HCT116 (cell line): ENCODE results near the gene POLK. TPM values are rescaled to one million over a fixed set of nuclear protein-coding genes. Genes with fewer than 3 reads are reported as not detected.

Experiments
- ATAC-seq: fragments of 200-7000 bp; cut with Tn5 transposase; 2 replicates; pipeline ENCODE4 v1.9.1; 2020; ENCODE audit warnings: mild to moderate bottlenecking, moderate library complexity
- BruUV-seq: library from RNA; stranded (reverse); fragments of 400-500 nt; replicated peaks from 2 replicates; lab custom pipeline; 2021; lab: Mats Ljungman, UMichigan
- CTCF ChIA-PET: fragments of 300-600 bp; sonication (Branson Sonifier 250); formaldehyde crosslinking; loops from one replicate; lab custom pipeline; 2021; ENCODE audit warnings: antibody characterized with exemption; lab: Charles Lee
- POLR2A ChIA-PET: fragments of 300-600, 350-600 bp; sonication (Branson Sonifier 250); formaldehyde crosslinking; loops from one replicate; lab custom pipeline; 2021; ENCODE audit warnings: antibody characterized with exemption; lab: Charles Lee
- RAD21 ChIA-PET, 2 experiments: fragments of 300-600 bp; sonication (Branson Sonifier 250); formaldehyde crosslinking; loops; one replicate each; lab custom pipeline; 2023; ENCODE audit warnings: low total read pairs in 2 of 2; ENCODE audit not compliant: uncharacterized antibody in 2 of 2, unreplicated experiment in 2 of 2, low non-redundant PET in 1 of 2; lab: Charles Lee
- DNase-seq: peaks from one replicate; pipeline ENCODE4 v3.0.0-alpha.2; 2010; ENCODE audit warnings: low read depth, low spot score
- H2AFZ ChIP-seq: fragments of 200-600 bp; shearing (Covaris generic), sonication (generic); 2 replicates; pipeline ENCODE4 v1.6.1; 2017; ENCODE audit warnings: low read depth, mixed run types, mixed read lengths, antibody characterized with exemption, low read length; ENCODE audit not compliant: poor library complexity, severe bottlenecking
- H3K27ac ChIP-seq: 2 replicates; pipeline ENCODE4 v1.5.1; 2012; ENCODE audit warnings: low read depth, low read length
- H3K27me3 ChIP-seq: fragments of 200-600 bp; sonication (generic); 2 replicates; pipeline ENCODE4 v1.6.1; 2016; ENCODE audit warnings: mixed run types, low read length, mixed read lengths; ENCODE audit not compliant: insufficient read depth
- H3K36me3 ChIP-seq, 2 experiments: fragments of 200-500 bp in 1 of 2; fragments of 200-600 bp in 1 of 2; sonication (Bioruptor generic) in 1 of 2; sonication (generic) in 1 of 2; 2 replicates each; pipeline versions ENCODE4 v1.5.1 to v1.6.1; 2014 to 2016; ENCODE audit warnings: low read length in 2 of 2, inconsistent platforms in 1 of 2, mixed read lengths in 1 of 2, mixed run types in 1 of 2; ENCODE audit not compliant: insufficient read depth in 2 of 2, control insufficient read depth in 1 of 2
- H3K4me1 ChIP-seq, 2 experiments: fragments of 200-600 bp in 1 of 2; sonication (generic) in 1 of 2; 2 replicates each; pipeline versions ENCODE4 v1.5.1 to v1.6.1; 2012 to 2017; ENCODE audit warnings: low read length in 2 of 2, inconsistent platforms in 1 of 2, mild to moderate bottlenecking in 1 of 2, mixed read lengths in 1 of 2, mixed run types in 1 of 2, moderate library complexity in 1 of 2; ENCODE audit not compliant: insufficient read depth in 2 of 2, control insufficient read depth in 1 of 2
- H3K4me2 ChIP-seq: fragments of 200-600 bp; sonication (generic); 2 replicates; pipeline ENCODE4 v1.6.1; 2017; ENCODE audit warnings: mixed run types, low read length, mixed read lengths
- H3K4me3 ChIP-seq, 2 experiments: fragments of 200-600 bp in 1 of 2; sonication (generic) in 1 of 2; replicated peaks in 1 of 2; 2 replicates each; pipeline ENCODE4 v1.5.1; 2011 to 2016; ENCODE audit warnings: low read length in 2 of 2, control low read depth in 1 of 2, low read depth in 1 of 2, mild to moderate bottlenecking in 1 of 2, mixed read lengths in 1 of 2, mixed run types in 1 of 2
- H3K79me2 ChIP-seq: fragments of 200-600 bp; sonication (generic); 2 replicates; pipeline ENCODE4 v1.6.1; 2017; ENCODE audit warnings: mild to moderate bottlenecking, mixed run types, low read length, moderate library complexity, mixed read lengths; ENCODE audit not compliant: insufficient read depth
- H3K9ac ChIP-seq: fragments of 200-600 bp; sonication (generic); 2 replicates; pipeline ENCODE4 v1.6.1; 2016; ENCODE audit warnings: low read length, mixed read lengths
- H3K9me2 ChIP-seq: fragments of 200-600 bp; sonication (generic), shearing (Covaris generic); 2 replicates; pipeline ENCODE4 v1.6.1; 2017; ENCODE audit warnings: mixed run types, mild to moderate bottlenecking, moderate library complexity; ENCODE audit not compliant: insufficient read depth
- H3K9me3 ChIP-seq, 2 experiments: fragments of 200-500 bp in 1 of 2; fragments of 200-600 bp in 1 of 2; sonication (Bioruptor generic) in 1 of 2; sonication (generic) in 1 of 2; 2 replicates each; pipeline ENCODE4 v1.6.1; 2014 to 2017; ENCODE audit warnings: low read length in 2 of 2, mixed read lengths in 2 of 2, inconsistent platforms in 1 of 2, low read depth in 1 of 2, mild to moderate bottlenecking in 1 of 2, mixed run types in 1 of 2, moderate library complexity in 1 of 2; ENCODE audit not compliant: control insufficient read depth in 1 of 2, insufficient read depth in 1 of 2
- H4K20me1 ChIP-seq: fragments of 200-600 bp; sonication (generic), shearing (Covaris generic); 2 replicates; pipeline ENCODE4 v1.6.1; 2017; ENCODE audit warnings: mixed run types, mild to moderate bottlenecking, moderate library complexity; ENCODE audit not compliant: insufficient read depth
- CBX3 ChIP-seq: IDR thresholded peaks from 2 replicates; pipeline ENCODE4 v1.6.1; 2012; ENCODE audit warnings: low read depth
- EGR1 ChIP-seq: IDR thresholded peaks from 2 replicates; pipeline ENCODE4 v1.6.1; 2012; ENCODE audit warnings: low read depth
- ELF1 ChIP-seq: IDR thresholded peaks from 2 replicates; pipeline ENCODE4 v1.6.1; 2012; ENCODE audit warnings: low read depth, borderline replicate concordance
- EZH2 ChIP-seq: fragments of 200-600 bp; sonication (generic); IDR thresholded peaks from 2 replicates; pipeline ENCODE4 v1.6.1; 2017; ENCODE audit warnings: antibody characterized with exemption, mixed run types
- EZH2phosphoT487 ChIP-seq: fragments of 200-600 bp; IDR thresholded peaks from 2 replicates; pipeline ENCODE4 v1.6.1; 2018; ENCODE audit warnings: antibody characterized with exemption, borderline replicate concordance
- FOSL1 ChIP-seq: IDR thresholded peaks from 2 replicates; pipeline ENCODE4 v1.6.1; 2012; ENCODE audit warnings: low read depth
- JUND ChIP-seq: IDR thresholded peaks from 2 replicates; pipeline ENCODE4 v1.6.1; 2012
- POLR2A ChIP-seq: IDR thresholded peaks from 2 replicates; pipeline ENCODE4 v1.7.0; 2011; ENCODE audit warnings: borderline replicate concordance; ENCODE audit not compliant: insufficient read depth, insufficient read length; ENCODE audit errors: extremely low read depth
- RAD21 ChIP-seq: IDR thresholded peaks from 2 replicates; pipeline ENCODE4 v1.6.1; 2012; ENCODE audit warnings: low read depth, mild to moderate bottlenecking
- SIN3A ChIP-seq: IDR thresholded peaks from 2 replicates; pipeline ENCODE4 v1.6.1; 2012; ENCODE audit warnings: low read depth
- SRF ChIP-seq: IDR thresholded peaks from 2 replicates; pipeline ENCODE4 v1.6.1; 2012; ENCODE audit warnings: low read depth
- TCF7L2 ChIP-seq: IDR thresholded peaks from 2 replicates; pipeline ENCODE4 v1.7.0; 2011; ENCODE audit warnings: borderline replicate concordance, inconsistent platforms; ENCODE audit not compliant: insufficient read depth, insufficient read length; ENCODE audit errors: extremely low read depth
- YY1 ChIP-seq: IDR thresholded peaks from 2 replicates; pipeline ENCODE4 v1.6.1; 2011; ENCODE audit warnings: low read length, low read depth, moderate library complexity, mild to moderate bottlenecking; ENCODE audit not compliant: insufficient replicate concordance; ENCODE audit errors: extremely low read depth
- ZFX ChIP-seq: fragments of 450-650 bp; IDR thresholded peaks from 2 replicates; pipeline ENCODE4 v1.6.1; 2017
- ZNF274 ChIP-seq: fragments of 200-500 bp; sonication (Bioruptor generic); IDR thresholded peaks from 2 replicates; pipeline ENCODE4 v1.6.1; 2014; ENCODE audit warnings: mild to moderate bottlenecking, low read depth, low read length, inconsistent platforms
- intact Hi-C: fragments of 100-400 bp; cut with micrococcal nuclease; formaldehyde crosslinking; loops from 2 replicates; pipeline ENCODE4 v1.10.0; 2022
- total RNA-seq: library from RNA; stranded (reverse); gene quantifications from one replicate; pipeline ENCODE4 v1.2.1, GENCODE V29; 2021; ENCODE audit not compliant: unreplicated experiment
- TF ChIP-seq, protein P1 (sequence below): IDR thresholded peaks from 2 replicates; pipeline ENCODE4 v1.6.1; 2012
- TF ChIP-seq, protein P2 (sequence below): IDR thresholded peaks from 2 replicates; pipeline ENCODE4 v1.6.1; 2011; ENCODE audit warnings: mild to moderate bottlenecking, low read length, moderate library complexity; ENCODE audit not compliant: insufficient replicate concordance; ENCODE audit errors: extremely low read depth
- TF ChIP-seq, protein P3 (sequence below): IDR thresholded peaks from 2 replicates; pipeline ENCODE4 v1.6.1; 2012; ENCODE audit warnings: low read depth
- TF ChIP-seq, protein P4 (sequence below), 3 experiments: fragments of 200-600 bp in 1 of 3; sonication (generic) in 1 of 3; IDR thresholded peaks in 2 of 3; conservative IDR thresholded peaks in 1 of 3; 2 replicates each; pipeline ENCODE4 v1.5.1; 2012 to 2017; ENCODE audit warnings: low read depth in 2 of 3, low read length in 2 of 3, antibody characterized with exemption in 1 of 3, borderline replicate concordance in 1 of 3, control low read depth in 1 of 3, mild to moderate bottlenecking in 1 of 3, mixed read lengths in 1 of 3, mixed run types in 1 of 3, moderate library complexity in 1 of 3; ENCODE audit not compliant: insufficient read depth in 1 of 3

The POLK gene
- total RNA-seq, 1 experiment from 2014 or later: 17.3 TPM

DNA sequence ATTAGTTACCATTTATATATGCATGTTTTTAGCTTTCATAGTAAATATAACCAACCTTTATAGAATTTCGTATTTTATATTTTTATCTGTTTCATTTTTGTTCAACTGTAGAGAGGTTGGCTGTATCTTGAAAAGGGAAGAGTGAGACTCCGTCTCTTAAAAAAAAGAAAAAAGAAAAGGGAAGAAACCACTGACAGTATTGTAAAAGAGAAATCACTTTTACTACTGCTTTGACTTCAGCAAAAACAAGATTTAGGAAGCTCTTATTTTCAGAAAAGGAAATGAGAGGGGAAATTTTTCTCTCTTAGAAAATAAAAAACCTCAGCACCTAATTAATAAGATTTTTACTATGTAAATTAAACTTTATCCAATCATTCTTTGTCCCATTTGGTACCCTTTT, 14.4 kb downstream of the POLK start:
- no peak overlapping the region for H3K9ac ChIP-seq
- H3K79me2 ChIP-seq: peaks cover 43% of the 10 kb centered on the region
- no peak overlapping the region for H3K27ac ChIP-seq
- no peaks in the 10 kb centered on the region for H4K20me1 ChIP-seq
- H3K27me3 ChIP-seq: no peaks in the 10 kb centered on the region
- intact Hi-C loops: no loop called here
- H2AFZ ChIP-seq: no peak overlapping the region
- H3K9me2 ChIP-seq: no peaks in the 10 kb centered on the region; the same call in 1 of the 2 replicates
- H3K9me3 ChIP-seq: no peaks in the 10 kb centered on the region; a peak in 1 of 4 replicates
- no peak overlapping the region for H3K4me3 ChIP-seq
- DNase-seq: no peak
- no peak overlapping the region for H3K4me2 ChIP-seq
- no peaks in the 10 kb centered on the region for H3K4me1 ChIP-seq
- no peaks in the 10 kb centered on the region for H3K36me3 ChIP-seq
- RAD21 ChIA-PET: no interaction called here
- no TSS peak for BruUV-seq
- POLR2A ChIA-PET: no interaction called here
- TF ChIP-seq POLR2A (no peak), SRF (no peak), CBX3 (no peak), ZNF274 (no peak), EZH2phosphoT487 (no peak), RAD21 (no peak), ZFX (no peak), EGR1 (no peak), FOSL1 (no peak), SIN3A (no peak), ELF1 (no peak), EZH2 (no peak), TCF7L2 (no peak), JUND (no peak), YY1 (no peak)
- TF ChIP-seq, protein P1, sequence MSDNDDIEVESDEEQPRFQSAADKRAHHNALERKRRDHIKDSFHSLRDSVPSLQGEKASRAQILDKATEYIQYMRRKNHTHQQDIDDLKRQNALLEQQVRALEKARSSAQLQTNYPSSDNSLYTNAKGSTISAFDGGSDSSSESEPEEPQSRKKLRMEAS: no peak
- TF ChIP-seq, protein P2, sequence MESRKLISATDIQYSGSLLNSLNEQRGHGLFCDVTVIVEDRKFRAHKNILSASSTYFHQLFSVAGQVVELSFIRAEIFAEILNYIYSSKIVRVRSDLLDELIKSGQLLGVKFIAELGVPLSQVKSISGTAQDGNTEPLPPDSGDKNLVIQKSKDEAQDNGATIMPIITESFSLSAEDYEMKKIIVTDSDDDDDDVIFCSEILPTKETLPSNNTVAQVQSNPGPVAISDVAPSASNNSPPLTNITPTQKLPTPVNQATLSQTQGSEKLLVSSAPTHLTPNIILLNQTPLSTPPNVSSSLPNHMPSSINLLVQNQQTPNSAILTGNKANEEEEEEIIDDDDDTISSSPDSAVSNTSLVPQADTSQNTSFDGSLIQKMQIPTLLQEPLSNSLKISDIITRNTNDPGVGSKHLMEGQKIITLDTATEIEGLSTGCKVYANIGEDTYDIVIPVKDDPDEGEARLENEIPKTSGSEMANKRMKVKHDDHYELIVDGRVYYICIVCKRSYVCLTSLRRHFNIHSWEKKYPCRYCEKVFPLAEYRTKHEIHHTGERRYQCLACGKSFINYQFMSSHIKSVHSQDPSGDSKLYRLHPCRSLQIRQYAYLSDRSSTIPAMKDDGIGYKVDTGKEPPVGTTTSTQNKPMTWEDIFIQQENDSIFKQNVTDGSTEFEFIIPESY: no peak
- TF ChIP-seq, protein P3, sequence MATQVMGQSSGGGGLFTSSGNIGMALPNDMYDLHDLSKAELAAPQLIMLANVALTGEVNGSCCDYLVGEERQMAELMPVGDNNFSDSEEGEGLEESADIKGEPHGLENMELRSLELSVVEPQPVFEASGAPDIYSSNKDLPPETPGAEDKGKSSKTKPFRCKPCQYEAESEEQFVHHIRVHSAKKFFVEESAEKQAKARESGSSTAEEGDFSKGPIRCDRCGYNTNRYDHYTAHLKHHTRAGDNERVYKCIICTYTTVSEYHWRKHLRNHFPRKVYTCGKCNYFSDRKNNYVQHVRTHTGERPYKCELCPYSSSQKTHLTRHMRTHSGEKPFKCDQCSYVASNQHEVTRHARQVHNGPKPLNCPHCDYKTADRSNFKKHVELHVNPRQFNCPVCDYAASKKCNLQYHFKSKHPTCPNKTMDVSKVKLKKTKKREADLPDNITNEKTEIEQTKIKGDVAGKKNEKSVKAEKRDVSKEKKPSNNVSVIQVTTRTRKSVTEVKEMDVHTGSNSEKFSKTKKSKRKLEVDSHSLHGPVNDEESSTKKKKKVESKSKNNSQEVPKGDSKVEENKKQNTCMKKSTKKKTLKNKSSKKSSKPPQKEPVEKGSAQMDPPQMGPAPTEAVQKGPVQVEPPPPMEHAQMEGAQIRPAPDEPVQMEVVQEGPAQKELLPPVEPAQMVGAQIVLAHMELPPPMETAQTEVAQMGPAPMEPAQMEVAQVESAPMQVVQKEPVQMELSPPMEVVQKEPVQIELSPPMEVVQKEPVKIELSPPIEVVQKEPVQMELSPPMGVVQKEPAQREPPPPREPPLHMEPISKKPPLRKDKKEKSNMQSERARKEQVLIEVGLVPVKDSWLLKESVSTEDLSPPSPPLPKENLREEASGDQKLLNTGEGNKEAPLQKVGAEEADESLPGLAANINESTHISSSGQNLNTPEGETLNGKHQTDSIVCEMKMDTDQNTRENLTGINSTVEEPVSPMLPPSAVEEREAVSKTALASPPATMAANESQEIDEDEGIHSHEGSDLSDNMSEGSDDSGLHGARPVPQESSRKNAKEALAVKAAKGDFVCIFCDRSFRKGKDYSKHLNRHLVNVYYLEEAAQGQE: no peak
- TF ChIP-seq, protein P4, sequence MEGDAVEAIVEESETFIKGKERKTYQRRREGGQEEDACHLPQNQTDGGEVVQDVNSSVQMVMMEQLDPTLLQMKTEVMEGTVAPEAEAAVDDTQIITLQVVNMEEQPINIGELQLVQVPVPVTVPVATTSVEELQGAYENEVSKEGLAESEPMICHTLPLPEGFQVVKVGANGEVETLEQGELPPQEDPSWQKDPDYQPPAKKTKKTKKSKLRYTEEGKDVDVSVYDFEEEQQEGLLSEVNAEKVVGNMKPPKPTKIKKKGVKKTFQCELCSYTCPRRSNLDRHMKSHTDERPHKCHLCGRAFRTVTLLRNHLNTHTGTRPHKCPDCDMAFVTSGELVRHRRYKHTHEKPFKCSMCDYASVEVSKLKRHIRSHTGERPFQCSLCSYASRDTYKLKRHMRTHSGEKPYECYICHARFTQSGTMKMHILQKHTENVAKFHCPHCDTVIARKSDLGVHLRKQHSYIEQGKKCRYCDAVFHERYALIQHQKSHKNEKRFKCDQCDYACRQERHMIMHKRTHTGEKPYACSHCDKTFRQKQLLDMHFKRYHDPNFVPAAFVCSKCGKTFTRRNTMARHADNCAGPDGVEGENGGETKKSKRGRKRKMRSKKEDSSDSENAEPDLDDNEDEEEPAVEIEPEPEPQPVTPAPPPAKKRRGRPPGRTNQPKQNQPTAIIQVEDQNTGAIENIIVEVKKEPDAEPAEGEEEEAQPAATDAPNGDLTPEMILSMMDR (IDR thresholded peaks at IDR 0.05 in 2 of 3, conservative IDR thresholded peaks at IDR 0.05 in 1 of 3; ENCODE audit: borderline replicate concordance in 1 of 3, insufficient read depth in 1 of 3, low read depth in 2 of 3, low read length in 2 of 3): no peak
- ATAC-seq: no peak
- CTCF ChIA-PET: no interaction called here
